KBM-7 (cell line): Measurements from ENCODE around the gene ATP8B4.
A peak's percentile ranks its signal among the peaks of the same experiment; 100 is the strongest.

Experiments used
- DNase-seq: peaks from one replicate; pipeline ENCODE4 v3.0.0-alpha.2; 2015
- in situ Hi-C: fragments of 300-500 bp; cut with MboI; formaldehyde crosslinking; loops from 2 replicates; pipeline ENCODE4 v1.14.3; 2020; ENCODE audit warnings: low sequenced_read_pairs, low pct_unique_long_range_greater_than_20kb, mixed read lengths

ATP8B4 gene

DNA sequence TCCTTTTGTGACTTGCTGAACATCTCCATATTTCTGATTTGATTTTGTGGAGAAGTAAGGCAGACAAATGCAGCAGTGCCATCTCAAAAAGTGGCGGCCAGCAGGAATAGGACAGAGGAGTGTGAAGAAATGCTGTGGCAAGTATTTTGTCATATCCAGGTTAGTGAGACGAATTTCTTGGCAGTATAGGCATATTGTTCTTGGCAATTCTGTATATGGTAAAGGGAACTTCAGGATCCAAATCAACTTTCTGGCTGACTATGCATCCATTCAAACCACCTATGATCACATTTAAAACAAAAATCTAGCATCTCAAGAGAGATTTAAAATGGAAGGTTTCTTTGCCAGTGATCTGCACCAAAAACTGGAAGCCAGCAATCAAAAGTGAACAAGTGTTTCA lies 270.2 kb downstream of the ATP8B4 start:
- in situ Hi-C loops, result no loop called here
- no peak for DNase-seq

DNA sequence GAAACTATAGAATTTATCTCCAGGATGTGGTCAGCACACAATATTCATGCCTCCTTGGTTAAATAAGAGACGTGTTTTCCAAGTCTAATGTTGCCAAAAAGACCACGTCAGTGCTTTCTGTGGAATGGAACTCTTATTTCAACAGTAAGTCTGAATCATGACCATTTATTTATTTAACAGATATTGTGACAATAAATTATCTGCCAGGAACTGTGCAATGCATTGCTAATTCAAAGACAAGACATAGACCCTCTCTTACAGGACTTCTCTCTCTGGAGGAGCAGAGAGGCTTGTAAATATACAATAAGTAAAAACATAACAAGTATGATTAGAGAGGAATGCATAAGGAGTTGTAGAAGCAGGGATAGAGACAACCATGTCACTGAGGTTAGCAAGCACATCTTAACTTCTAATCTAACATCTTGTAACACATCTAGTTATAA lies 270.7 kb downstream of the ATP8B4 start:
- DNase-seq, result no peak

GRCh38 chr15:49847423-49848281 lies 271.4 kb downstream of the ATP8B4 start:
- DNase-seq, result no peak

More for the DNA sequence above, 270.7 kb downstream of the ATP8B4 start:
- in situ Hi-C loops, result no loop called here

DNA sequence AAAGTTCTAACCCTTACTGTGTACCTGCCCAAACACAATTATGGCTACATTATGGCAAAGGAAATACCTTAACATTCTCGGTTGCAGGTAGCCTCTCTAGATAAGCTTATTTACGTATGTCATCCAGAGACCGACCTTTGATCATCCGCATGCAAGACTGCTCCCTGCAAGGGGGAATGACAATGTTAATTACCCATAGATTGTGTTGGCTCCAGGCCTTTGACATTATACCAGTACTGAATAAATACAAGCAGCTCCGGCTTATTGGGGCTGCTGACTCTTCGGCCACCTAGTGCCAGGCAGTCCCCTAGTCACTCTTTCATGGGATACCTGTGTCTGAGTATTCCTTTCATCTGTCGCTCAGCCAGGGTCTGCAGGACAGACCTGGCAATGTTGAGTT lies 274.6 kb downstream of the ATP8B4 start:
- no peak for DNase-seq

More at GRCh38 chr15:49847423-49848281, 271.4 kb downstream of the ATP8B4 start:
- in situ Hi-C loops, result no loop called here

GRCh38 chr15:49843725-49844124 lies 275.3 kb downstream of the ATP8B4 start:
- in situ Hi-C loops, result no loop called here
- DNase-seq, result no peak

More for the DNA sequence above, 274.6 kb downstream of the ATP8B4 start:
- in situ Hi-C loops, result no loop called here

- in situ Hi-C loops, result no loop called here
- DNase-seq, result no peak
Observed at GRCh38 chr15:49842031-49842730, 276.9 kb downstream of the ATP8B4 start.

DNA sequence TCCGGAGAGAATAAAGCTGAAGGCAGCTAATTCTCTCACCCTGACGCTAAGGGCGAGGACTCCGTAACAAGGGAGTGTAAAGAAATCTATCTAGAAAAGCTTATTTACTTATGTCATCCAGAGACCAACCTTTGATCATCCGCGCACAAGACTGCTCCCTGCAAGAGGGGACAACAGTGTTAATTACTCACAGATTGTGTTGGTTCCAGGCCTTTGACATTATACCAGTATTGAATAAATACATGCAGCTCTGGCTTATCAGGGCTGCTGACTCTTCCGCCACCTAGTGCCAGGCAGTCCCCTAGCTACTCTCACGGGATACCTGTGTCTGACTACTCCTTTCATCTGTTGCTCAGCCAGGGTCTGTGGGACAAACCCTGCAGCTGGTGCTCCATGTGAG lies 286.5 kb downstream of the ATP8B4 start:
- DNase-seq, result no peak
- in situ Hi-C loops, result no loop called here

GRCh38 chr15:49831206-49831965 lies 287.6 kb downstream of the ATP8B4 start:
- in situ Hi-C loops, result no loop called here
- DNase-seq, result no peak

DNA sequence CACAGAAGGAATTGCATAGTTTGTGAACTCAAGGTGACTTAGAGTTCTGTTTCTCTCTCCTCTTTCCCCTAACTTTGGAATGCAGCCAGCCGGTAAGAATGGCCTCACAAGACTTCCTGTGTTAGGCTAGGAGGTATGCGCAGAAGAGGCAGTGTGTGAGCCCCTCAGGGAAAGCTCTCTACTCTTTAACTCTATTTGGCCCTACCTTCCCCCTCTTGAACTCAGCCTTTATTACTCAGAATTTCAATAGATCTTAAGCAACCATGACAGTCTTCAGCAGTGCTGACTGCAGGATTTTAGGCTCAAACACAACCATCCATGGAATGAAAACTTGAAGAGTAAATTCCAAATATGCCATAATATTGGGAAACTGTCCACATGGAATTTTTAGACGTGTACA lies 288.6 kb downstream of the ATP8B4 start:
- no peak for DNase-seq
- in situ Hi-C loops, result no loop called here

DNA sequence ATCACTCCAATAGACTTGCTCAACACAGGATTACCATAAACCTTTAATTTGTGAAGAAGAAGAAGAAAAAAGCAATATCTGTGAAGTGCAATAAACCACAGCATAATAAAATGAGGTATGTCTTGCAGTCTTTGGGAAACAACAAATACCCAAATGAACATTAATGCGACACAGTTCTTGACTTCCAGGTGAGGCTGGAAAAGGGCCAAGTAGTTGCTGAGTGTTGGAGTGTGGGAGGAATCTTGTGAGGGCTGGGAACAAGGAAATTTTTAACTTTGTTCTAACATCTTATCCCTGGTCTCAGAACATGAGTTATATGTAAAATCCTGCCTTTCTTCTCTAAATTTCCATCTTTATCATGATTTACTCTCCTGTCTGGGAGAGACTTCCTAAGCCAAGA lies 291.7 kb downstream of the ATP8B4 start:
- DNase-seq, result no peak

DNA sequence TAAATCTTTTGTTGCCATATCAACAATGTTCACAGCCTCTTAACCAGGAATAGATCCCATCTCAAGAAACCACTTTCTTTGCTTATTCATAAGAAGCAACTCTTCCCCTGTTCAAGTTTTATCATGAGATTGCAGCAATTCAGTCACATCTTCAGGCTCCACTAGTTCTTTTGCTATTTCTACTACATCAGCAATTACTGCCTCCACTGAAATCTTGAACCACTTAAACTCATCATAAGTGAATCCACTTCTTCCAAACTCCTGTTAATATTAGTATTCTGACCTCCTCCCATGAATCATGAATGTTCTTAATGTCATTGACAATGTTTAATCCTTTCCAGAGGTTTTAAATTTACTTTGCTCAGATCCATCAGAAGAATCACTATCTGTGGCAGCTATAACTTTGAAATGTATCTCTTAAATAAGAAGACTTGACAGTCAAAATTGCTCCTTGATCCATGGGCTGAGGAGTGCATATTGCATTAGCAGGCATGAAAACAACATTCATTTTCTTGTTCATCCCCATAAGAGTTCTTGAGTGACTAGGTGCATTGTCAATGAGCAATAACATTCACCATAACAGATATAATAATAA lies 292.3 kb downstream of the ATP8B4 start:
- DNase-seq, result no peak
- in situ Hi-C loops, result no loop called here

More for the DNA sequence above, 291.7 kb downstream of the ATP8B4 start:
- in situ Hi-C loops, result no loop called here

DNA sequence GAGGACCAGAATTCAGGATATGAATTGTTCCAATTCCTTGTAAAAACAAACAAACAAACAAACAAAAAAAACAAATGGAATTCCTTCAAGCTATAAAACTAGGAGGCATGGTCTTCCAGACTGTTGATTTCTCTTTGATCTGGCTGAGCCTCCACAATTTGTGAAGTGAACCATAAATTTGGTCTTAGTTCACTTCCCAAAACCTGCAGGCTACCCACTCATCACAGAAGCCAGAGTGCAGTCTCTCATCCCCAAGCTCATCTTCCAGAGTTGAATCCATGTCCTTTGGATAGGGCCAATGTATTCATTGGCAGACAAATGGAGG lies 294.3 kb downstream of the ATP8B4 start:
- in situ Hi-C loops, result no loop called here
- DNase-seq, result no peak

DNA sequence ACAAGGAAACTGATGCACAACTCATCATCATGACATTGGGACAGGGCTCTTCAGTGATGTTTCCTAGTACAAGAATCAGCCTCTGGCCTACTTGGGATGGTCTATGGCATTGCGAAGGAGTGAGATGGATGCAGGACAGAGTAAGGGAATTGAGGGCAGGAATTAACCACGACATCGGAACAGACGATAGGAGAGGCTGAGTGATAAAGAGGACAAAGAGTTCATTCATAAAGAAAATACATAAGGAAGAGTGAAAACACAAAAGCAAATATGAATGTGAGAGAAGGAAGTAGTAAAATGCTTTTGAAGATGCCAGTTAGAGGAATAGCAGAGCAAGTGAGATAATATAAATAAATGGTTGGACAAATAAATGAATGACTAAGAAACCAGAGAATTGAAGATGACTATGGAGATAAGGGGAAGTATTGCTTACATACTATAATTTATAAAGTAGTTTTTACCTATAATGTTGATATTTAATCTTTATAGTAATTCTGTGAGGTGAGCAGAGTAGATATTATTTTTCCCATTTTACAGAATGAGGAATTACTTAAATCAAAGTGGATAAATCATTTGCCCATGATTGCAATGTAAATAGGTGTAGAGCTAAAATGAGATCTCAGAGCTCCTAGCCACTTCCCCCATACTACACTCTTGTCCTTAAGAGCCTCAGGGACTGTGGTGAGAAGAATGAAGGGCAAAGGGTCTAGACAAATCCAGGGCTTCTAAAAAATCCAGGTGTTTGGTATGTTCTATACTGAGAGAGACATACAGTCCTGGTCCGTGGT lies 294.9 kb downstream of the ATP8B4 start:
- in situ Hi-C loops, result no loop called here

GRCh38 chr15:49817100-49817499 lies 301.9 kb downstream of the ATP8B4 start:
- in situ Hi-C loops, result no loop called here
- no peak for DNase-seq

More for the DNA sequence above, 294.9 kb downstream of the ATP8B4 start:
- no peak for DNase-seq

- in situ Hi-C loops, result no loop called here
- DNase-seq, result peak; percentile 54
Observed at GRCh38 chr15:49815950-49816349, 303.1 kb downstream of the ATP8B4 start.

DNA sequence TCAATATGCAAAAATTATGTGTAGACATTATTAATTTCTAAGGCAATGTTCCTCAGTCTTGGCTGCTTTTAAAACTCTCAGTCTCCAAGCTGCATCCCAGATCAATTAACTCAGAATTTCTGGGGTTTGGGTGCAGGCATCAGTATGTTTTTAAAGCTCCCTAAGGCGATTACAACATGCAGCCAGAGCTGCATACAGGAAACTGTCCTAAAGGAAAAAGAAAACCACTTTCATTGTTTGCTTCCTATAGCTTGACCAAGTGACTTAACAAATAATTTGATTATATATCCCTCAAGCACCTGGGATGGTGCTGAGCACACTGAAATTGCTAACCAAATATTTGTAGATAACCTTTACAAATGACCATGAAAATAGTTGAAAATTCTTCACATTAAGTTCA lies 303.5 kb downstream of the ATP8B4 start:
- no peak for DNase-seq
- in situ Hi-C loops, result no loop called here

GRCh38 chr15:49814709-49815108 lies 304.3 kb downstream of the ATP8B4 start:
- in situ Hi-C loops, result no loop called here

DNA sequence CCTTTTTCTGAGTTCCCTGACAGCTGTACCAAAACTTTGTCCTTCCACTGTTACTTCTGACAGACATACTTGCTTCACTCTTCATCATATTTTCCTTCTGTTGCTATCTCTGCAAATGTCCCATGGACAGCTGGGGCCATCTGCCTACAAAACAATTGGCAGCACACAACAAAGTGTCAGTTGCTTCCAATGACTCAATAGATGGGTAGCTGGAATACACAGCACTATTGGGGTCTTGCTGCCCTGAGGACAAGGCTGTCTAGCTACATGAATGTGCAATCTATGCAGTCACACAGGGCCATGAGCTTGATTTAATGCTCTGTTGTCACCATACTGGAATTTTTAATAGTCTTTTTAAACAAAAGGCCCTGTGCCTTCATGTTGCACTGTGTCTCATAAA lies 305.4 kb downstream of the ATP8B4 start:
- DNase-seq, result no peak
- in situ Hi-C loops, result no loop called here

More at GRCh38 chr15:49814709-49815108, 304.3 kb downstream of the ATP8B4 start:
- DNase-seq, result no peak

DNA sequence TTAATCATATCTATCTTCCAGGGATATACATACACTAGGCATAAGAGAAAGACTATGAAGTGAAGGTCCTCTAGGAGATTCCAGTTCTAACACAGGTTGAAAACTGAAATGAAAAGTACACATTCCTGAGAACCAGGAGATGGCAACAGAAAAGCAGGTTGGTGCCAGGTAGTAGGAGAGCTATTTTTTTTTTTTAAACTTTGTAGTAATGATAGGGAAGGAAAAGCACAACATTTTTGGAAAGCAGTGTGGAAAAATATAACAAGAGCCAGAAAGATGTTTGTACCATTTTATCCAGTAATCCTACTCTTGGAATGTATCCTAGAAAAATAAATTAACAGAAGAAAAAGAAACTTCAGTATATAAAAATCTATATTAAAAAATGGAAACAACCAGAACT lies 308.3 kb downstream of the ATP8B4 start:
- DNase-seq, result no peak
- in situ Hi-C loops, result no loop called here
